ENCODE measurements around the gene DNASE1L2.

Gene DNASE1L2

GRCh38 chr16:2282866-2283555 lies 46.8 kb downstream of the DNASE1L2 start:
- in situ Hi-C loops (cut with MboI; ENCODE audit: low sequenced_read_pairs) = no loop called here

GRCh38 chr16:2284001-2284770 lies 47.9 kb downstream of the DNASE1L2 start:
- in situ Hi-C loops (cut with MboI; ENCODE audit: low sequenced_read_pairs) = no loop called here

DNA sequence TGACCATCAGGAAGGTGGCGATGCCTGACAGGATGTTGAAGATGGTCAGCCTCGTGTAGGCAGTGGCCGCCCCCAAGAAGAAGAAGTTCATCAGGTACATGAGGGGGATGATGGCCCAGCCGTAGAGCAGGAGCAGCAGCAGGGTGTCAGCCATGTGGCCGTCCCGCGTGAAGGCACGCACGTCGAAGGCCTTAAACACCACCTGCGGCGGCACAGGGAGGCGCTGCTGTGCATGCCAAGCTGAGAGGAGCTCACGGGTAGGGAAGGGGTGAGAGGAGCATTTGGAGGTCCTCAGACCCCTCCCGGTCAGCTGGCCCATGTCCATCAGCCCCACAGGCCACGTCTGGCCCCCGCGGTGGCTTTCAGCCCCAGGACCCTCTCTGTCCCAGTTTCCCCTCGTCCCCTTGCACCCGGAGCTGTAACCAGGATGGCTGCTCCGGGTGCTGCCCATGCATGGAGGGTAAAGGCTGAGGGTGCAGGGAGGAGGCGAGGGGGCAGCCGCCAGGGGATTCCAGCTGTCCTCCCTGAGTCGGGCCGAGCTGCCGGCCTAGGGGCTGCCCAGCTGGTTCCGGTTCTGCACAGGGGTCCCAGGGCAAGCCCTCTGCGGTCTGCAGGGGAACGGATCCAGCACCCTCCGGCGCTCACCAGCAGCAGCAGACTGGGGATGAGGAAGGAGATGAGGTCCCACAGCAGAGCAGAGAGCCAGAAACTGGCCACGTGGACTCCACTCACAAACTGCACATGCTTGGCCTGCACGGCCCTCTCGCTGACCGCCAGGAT lies 48.7 kb downstream of the DNASE1L2 start:
- in situ Hi-C loops (cut with MboI; ENCODE audit: low sequenced_read_pairs) = no loop called here

- in situ Hi-C loops (cut with MboI; ENCODE audit: low sequenced_read_pairs) = no loop called here
These were observed 49.5 kb downstream of the DNASE1L2 start for GRCh38 chr16:2285731-2286191.

DNA sequence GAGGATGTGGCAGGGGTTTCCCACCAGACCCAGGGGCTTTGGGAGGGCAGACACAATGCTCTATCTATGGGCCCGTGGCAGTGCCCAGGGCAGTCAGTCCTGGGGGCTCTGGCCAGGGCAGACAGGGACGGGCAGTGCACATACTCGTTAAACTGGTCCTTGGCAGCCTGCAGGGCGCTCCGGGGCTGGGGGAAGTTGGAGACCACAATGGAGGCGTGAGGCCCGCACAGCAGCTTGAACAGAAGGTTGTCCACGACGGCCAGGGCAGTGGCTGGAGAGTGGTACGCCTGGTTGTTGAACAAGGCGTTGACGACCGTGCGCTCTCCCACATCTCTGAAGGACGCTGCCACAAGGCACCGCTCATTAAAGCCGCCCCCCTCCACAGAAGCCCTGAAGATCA lies 50.3 kb downstream of the DNASE1L2 start:
- in situ Hi-C loops (cut with MboI; ENCODE audit: low sequenced_read_pairs) = no loop called here

- in situ Hi-C loops (cut with MboI; ENCODE audit: low sequenced_read_pairs) = no loop called here
These were observed 51.8 kb downstream of the DNASE1L2 start for GRCh38 chr16:2287916-2288547.
